Mesenchymal stem cell (in vitro differentiated cells and primary cell): ENCODE measurements around the gene CDCA8.

Experiments
- DNase-seq: peaks from one replicate; pipeline ENCODE4 v3.0.0-alpha.2; 2013
- H2AFZ ChIP-seq: one replicate; pipeline ENCODE4 v1.6.1; 2013; ENCODE audit warnings: low read depth, mild to moderate bottlenecking, control low read depth, inconsistent platforms, low read length, moderate library complexity
- H2AK5ac ChIP-seq: 2 replicates; pipeline ENCODE4 v1.6.1; 2013; ENCODE audit warnings: low read length, moderate library complexity, mild to moderate bottlenecking, inconsistent platforms; ENCODE audit not compliant: severe bottlenecking
- H2BK120ac ChIP-seq: one replicate; pipeline ENCODE4 v1.6.1; 2013; ENCODE audit warnings: low read depth, mild to moderate bottlenecking, inconsistent platforms, low read length, moderate library complexity
- H2BK12ac ChIP-seq, 2 experiments: one replicate each; pipeline ENCODE4 v1.6.1; 2013; ENCODE audit warnings: inconsistent platforms in 2 of 2, low read length in 2 of 2, mild to moderate bottlenecking in 2 of 2, moderate library complexity in 2 of 2, control low read depth in 1 of 2
- H2BK15ac ChIP-seq: one replicate; pipeline ENCODE4 v1.6.1; 2013; ENCODE audit warnings: mild to moderate bottlenecking, low read depth, inconsistent platforms; ENCODE audit not compliant: poor library complexity, severe bottlenecking
- H2BK5ac ChIP-seq: 2 replicates; pipeline ENCODE4 v1.6.1; 2013; ENCODE audit warnings: low read depth, mild to moderate bottlenecking, low read length, control low read depth, inconsistent platforms; ENCODE audit not compliant: poor library complexity, severe bottlenecking
- H3K14ac ChIP-seq, 2 experiments: one replicate each; pipeline ENCODE4 v1.6.1; 2013; ENCODE audit warnings: inconsistent platforms in 2 of 2, low read length in 2 of 2, control low read depth in 1 of 2, mild to moderate bottlenecking in 1 of 2, moderate library complexity in 1 of 2
- H3K18ac ChIP-seq, 2 experiments: one replicate each; pipeline ENCODE4 v1.6.1; 2013; ENCODE audit warnings: inconsistent platforms in 2 of 2, low read length in 2 of 2, control low read depth in 1 of 2, low read depth in 1 of 2, mild to moderate bottlenecking in 1 of 2
- H3K23ac ChIP-seq, 2 experiments: one replicate each; pipeline ENCODE4 v1.6.1; 2013; ENCODE audit warnings: inconsistent platforms in 2 of 2, low read length in 2 of 2, mild to moderate bottlenecking in 2 of 2, moderate library complexity in 2 of 2, control low read depth in 1 of 2
- H3K27ac ChIP-seq: 2 replicates; pipeline ENCODE4 v1.5.1; 2013; ENCODE audit warnings: mild to moderate bottlenecking, moderate library complexity, low read length, control low read depth, inconsistent platforms; ENCODE audit not compliant: poor library complexity, severe bottlenecking
- H3K27me3 ChIP-seq, 2 experiments: 2 replicates each; pipeline versions ENCODE4 v1.6.1 to v1.7.0; 2013; ENCODE audit warnings: low read length in 2 of 2, mild to moderate bottlenecking in 2 of 2, moderate library complexity in 2 of 2, control low read depth in 1 of 2, inconsistent platforms in 1 of 2; ENCODE audit not compliant: control insufficient read depth in 1 of 2, insufficient read depth in 1 of 2
- H3K36me3 ChIP-seq, 2 experiments: 2 replicates each; pipeline versions ENCODE4 v1.6.1 to v1.7.0; 2013; ENCODE audit warnings: low read length in 2 of 2, control low read depth in 1 of 2, inconsistent platforms in 1 of 2, low read depth in 1 of 2, mild to moderate bottlenecking in 1 of 2; ENCODE audit not compliant: insufficient read depth in 2 of 2, control insufficient read depth in 1 of 2
- H3K4ac ChIP-seq, 2 experiments: one replicate each; pipeline ENCODE4 v1.6.1; 2013; ENCODE audit warnings: inconsistent platforms in 2 of 2, low read length in 2 of 2, mild to moderate bottlenecking in 2 of 2, moderate library complexity in 2 of 2, control low read depth in 1 of 2, low read depth in 1 of 2
- H3K4me1 ChIP-seq: 2 replicates; pipeline ENCODE4 v1.6.1; 2013; ENCODE audit warnings: low read depth, low read length, control low read depth; ENCODE audit not compliant: control insufficient read depth, insufficient read depth
- H3K4me2 ChIP-seq: 2 replicates; pipeline ENCODE4 v1.6.1; 2013; ENCODE audit warnings: low read length, mild to moderate bottlenecking, inconsistent platforms; ENCODE audit not compliant: poor library complexity, severe bottlenecking
- H3K4me3 ChIP-seq, 2 experiments: 2 replicates each; pipeline versions ENCODE4 v1.5.1 to v1.7.0; 2013; ENCODE audit warnings: low read length in 2 of 2, mild to moderate bottlenecking in 2 of 2, control low read depth in 1 of 2, low read depth in 1 of 2; ENCODE audit not compliant: insufficient read depth in 1 of 2
- H3K79me1 ChIP-seq: replicated peaks from 2 replicates; pipeline ENCODE4 v1.6.1; 2013; ENCODE audit warnings: mild to moderate bottlenecking, control low read depth, low read length, inconsistent platforms; ENCODE audit not compliant: poor library complexity, severe bottlenecking
- H3K9ac ChIP-seq: 2 replicates; pipeline ENCODE4 v1.7.0; 2013; ENCODE audit warnings: mild to moderate bottlenecking, low read length, moderate library complexity
- H3K9me3 ChIP-seq: 2 replicates; pipeline ENCODE4 v1.7.0; 2013; ENCODE audit warnings: mild to moderate bottlenecking, low read length; ENCODE audit not compliant: control insufficient read depth
- H4K8ac ChIP-seq: one replicate; pipeline ENCODE4 v1.6.1; 2013; ENCODE audit warnings: inconsistent platforms, mild to moderate bottlenecking, low read length, moderate library complexity
- H4K91ac ChIP-seq: one replicate; pipeline ENCODE4 v1.6.1; 2013; ENCODE audit warnings: mild to moderate bottlenecking, low read length, inconsistent platforms
- WGBS: methylation state at CpG from one replicate; pipeline ENCODE4 v1.1.7; 2013; ENCODE audit warnings: mixed read lengths; 5-methylcytosine and 5-hydroxymethylcytosine counted together

Gene CDCA8

DNA sequence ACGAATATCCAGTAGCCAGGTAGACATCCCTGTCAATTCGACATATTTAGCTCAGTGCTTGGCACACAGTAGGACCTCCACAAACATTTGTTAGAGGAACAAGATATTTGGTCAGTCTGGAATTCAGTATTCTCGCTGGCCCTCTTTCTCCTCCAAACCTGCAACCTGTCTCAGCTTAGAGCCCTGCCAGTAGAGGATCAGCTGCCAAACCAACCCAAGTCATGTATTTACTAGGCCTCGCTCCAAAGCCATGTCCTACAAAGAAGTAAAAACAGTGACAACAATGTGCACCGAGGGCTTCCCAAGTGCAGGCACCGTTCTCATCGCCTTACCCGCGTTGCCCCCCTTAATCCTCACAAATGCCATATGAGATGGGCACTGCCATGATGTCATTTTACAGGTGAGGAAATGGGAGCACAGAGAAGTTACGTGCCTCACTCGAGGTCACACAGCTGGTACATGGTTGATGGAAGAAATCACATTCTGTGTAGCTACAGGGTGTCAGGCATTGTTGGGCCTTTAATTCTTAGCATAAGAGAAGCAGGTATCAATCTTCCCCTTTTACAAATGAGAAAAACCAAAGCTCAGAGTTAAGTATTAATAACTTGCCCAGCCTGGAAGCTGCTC is 26.0 kb upstream of the CDCA8 start:
- Histone ChIP-seq H2BK12ac (no peak overlapping the region), H3K79me1 (no peaks in the 10 kb centered on the region), H2BK5ac (no peak overlapping the region), H3K36me3 (no peaks in the 10 kb centered on the region), H3K27me3 (peaks cover 42 to 52% of the 10 kb centered on the region in 2 experiments), H4K8ac (no peak overlapping the region), H3K4me1 (peaks cover 4% of the 10 kb centered on the region), H2BK15ac (no peak overlapping the region), H2BK120ac (no peak overlapping the region), H3K14ac (peak overlapping the region in 1 of 2 experiments; percentile 38), H3K18ac (no peak overlapping the region), H3K4me2 (no peak overlapping the region), H3K23ac (no peak overlapping the region), H3K4me3 (no peak overlapping the region), H3K9ac (no peak overlapping the region), H2AFZ (no peak overlapping the region), H2AK5ac (no peak overlapping the region), H3K27ac (no peak overlapping the region), H3K9me3 (no peaks in the 10 kb centered on the region), H3K4ac (no peak overlapping the region), H4K91ac (no peak overlapping the region)
- 83% methylated on average over 11 of the region's 11 CpGs for WGBS
- DNase-seq: no peak

DNA sequence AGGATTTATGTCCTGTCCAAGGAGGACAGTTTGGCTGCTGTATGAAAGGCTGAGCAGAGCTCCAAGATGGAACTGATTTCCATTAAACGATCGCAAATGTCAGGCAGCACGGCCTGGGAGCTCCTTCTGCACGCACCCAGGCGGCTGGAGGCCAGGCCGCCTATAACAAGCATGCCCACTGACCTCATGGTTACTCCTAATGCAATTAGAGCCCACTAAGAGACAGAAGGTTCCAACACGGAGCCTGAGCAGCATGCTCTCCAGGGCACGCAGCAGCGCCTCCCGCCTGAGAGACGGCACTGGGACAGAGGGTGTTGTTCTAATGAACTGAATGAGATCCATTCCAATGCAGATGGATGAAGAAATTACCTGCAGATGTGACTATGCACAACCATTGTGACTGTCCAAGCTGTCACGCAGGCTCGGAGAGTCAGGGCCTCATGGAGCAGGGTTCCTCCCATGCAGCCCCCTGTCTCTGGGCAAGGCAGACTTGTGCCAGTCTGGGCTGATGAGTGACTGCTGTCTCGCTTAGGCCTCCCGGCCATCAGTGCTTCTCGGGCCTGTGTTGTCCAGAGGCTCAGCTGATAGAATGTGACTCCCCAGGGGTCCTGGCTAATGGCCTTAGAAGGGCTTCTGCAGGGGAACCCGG is 25.2 kb upstream of the CDCA8 start:
- no peaks in the 10 kb centered on the region for H3K36me3 ChIP-seq
- H3K23ac ChIP-seq: peak overlapping the region in 1 of 2 experiments; percentile 19
- H3K27me3 ChIP-seq: peaks cover 40 to 53% of the 10 kb centered on the region in 2 experiments
- no peak overlapping the region for H3K14ac ChIP-seq
- H3K27ac ChIP-seq: no peak overlapping the region
- H3K4ac ChIP-seq: no peak overlapping the region
- H4K91ac ChIP-seq: no peak overlapping the region
- H2BK5ac ChIP-seq: no peak overlapping the region
- H2AK5ac ChIP-seq: no peak overlapping the region
- no peak overlapping the region for H2AFZ ChIP-seq
- H3K9me3 ChIP-seq: no peaks in the 10 kb centered on the region
- H3K4me1 ChIP-seq: peaks cover 4% of the 10 kb centered on the region
- H2BK15ac ChIP-seq: no peak overlapping the region
- H2BK12ac ChIP-seq: no peak overlapping the region
- H3K4me3 ChIP-seq: no peak overlapping the region
- H3K18ac ChIP-seq: no peak overlapping the region
- 73% methylated on average over 17 of the region's 17 CpGs for WGBS
- no peak overlapping the region for H3K4me2 ChIP-seq
- DNase-seq: no peak
- no peak overlapping the region for H3K9ac ChIP-seq
- H2BK120ac ChIP-seq: no peak overlapping the region
- H4K8ac ChIP-seq: no peak overlapping the region
- no peaks in the 10 kb centered on the region for H3K79me1 ChIP-seq

DNA sequence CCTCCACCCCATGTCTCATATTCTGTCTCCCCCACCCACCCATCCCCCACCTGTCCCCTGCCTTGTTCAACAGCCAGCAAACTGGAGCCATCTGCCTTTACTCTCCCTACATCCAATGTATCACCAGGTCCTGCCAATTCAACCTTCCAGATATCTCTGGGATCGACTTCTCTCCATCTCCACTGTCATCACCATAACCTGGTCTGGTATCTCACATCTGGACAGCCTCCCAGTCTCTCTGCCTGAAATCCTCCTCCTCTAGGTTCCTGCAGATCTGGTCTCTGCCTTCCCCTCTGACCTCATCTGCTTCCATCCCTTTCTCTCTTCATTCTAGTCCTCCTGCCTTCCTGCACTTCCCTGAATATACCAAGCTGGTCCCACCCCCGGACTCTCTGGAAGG is 22.2 kb upstream of the CDCA8 start:
- Histone ChIP-seq H3K27ac (no peak overlapping the region), H2AK5ac (no peak overlapping the region), H2BK120ac (no peak overlapping the region), H3K23ac (no peak overlapping the region), H3K18ac (no peak overlapping the region), H3K9me3 (no peaks in the 10 kb centered on the region), H4K91ac (no peak overlapping the region), H3K79me1 (no peaks in the 10 kb centered on the region), H3K27me3 (peaks cover 30 to 64% of the 10 kb centered on the region in 2 experiments), H2BK15ac (no peak overlapping the region), H3K14ac (no peak overlapping the region), H3K4me2 (no peak overlapping the region), H3K4ac (no peak overlapping the region), H3K9ac (no peak overlapping the region), H2AFZ (no peak overlapping the region), H2BK12ac (no peak overlapping the region), H2BK5ac (no peak overlapping the region), H3K36me3 (no peaks in the 10 kb centered on the region), H3K4me1 (no peaks in the 10 kb centered on the region), H3K4me3 (no peak overlapping the region), H4K8ac (no peak overlapping the region)
- DNase-seq: no peak
- 72% methylated on average over 2 of the region's 2 CpGs for WGBS

DNA sequence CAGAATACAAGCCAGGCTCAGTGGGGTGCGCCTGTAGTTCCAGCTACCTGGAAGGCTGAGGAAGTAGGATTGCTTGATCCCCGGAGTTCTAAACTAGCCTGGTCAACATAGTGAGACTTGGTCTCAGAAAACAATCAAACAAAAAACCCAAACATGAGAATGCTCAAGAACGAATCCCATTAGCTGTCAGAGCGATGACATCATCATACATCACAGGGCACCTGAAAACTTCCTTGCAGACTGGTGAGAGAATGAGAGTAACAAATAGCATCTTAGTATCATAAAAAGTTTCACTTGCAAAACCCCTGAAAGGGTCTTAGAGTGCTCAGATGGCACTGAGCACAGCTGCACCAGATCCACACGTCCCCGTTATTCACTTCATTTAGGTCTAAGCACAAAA is 21.1 kb upstream of the CDCA8 start:
- DNase-seq: no peak
- H3K9ac ChIP-seq: no peak overlapping the region
- H3K27me3 ChIP-seq: peaks cover 33 to 65% of the 10 kb centered on the region in 2 experiments
- H4K8ac ChIP-seq: no peak overlapping the region
- no peak overlapping the region for H2BK12ac ChIP-seq
- H4K91ac ChIP-seq: no peak overlapping the region
- H3K14ac ChIP-seq: no peak overlapping the region
- no peak overlapping the region for H3K4ac ChIP-seq
- H3K9me3 ChIP-seq: no peaks in the 10 kb centered on the region
- H3K4me1 ChIP-seq: no peaks in the 10 kb centered on the region
- no peak overlapping the region for H2BK120ac ChIP-seq
- no peak overlapping the region for H3K23ac ChIP-seq
- no peaks in the 10 kb centered on the region for H3K36me3 ChIP-seq
- no peak overlapping the region for H2AK5ac ChIP-seq
- no peak overlapping the region for H3K4me3 ChIP-seq
- no peak overlapping the region for H3K18ac ChIP-seq
- H2BK15ac ChIP-seq: no peak overlapping the region
- H3K4me2 ChIP-seq: no peak overlapping the region
- WGBS: 83% methylated on average over 3 of the region's 6 CpGs
- no peak overlapping the region for H2AFZ ChIP-seq
- no peak overlapping the region for H3K27ac ChIP-seq
- no peak overlapping the region for H2BK5ac ChIP-seq
- H3K79me1 ChIP-seq: no peaks in the 10 kb centered on the region
